ENCODE measurements around the gene TMED9.
"Not testable (repeated sequence)": the region's sequence is repeated elsewhere in the genome, so short reads cannot be mapped to it uniquely, and the experiment has no call there.

Gene TMED9

DNA sequence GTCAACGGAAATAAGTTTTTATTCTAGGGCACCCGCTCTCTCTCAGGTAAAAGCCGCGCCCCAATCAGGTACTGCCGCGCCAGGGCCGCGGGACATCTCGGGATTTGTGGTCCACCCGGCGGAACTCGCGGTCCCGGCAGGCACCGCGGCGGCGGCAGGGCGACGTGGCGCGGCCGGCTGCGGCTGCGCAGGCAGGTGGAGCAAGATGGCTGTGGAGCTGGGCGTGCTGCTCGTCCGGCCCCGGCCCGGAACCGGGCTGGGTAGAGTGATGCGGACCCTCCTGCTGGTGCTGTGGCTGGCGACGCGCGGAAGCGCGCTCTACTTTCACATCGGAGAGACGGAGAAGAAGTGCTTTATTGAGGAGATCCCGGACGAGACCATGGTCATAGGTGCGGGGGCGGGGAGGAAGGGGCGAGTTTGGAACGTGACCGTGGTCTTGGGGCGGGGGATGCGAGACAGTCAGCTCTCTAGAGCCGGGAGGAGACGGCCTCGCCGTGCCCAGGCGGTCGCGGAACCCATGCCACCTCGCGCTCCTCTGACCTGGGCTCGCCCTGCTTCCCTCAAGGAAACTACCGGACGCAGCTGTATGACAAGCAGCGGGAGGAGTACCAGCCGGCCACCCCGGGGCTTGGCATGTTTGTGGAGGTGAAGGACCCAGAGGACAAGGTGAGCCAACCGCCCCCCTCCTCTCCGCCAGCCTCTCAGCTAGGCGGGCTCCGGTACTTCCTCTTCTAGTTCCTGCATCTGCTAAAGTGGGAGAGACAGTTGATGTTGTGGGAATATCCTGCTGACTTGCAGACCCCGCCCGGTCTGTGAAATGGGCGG is at the start of gene TMED9:
Gene TMED9 (plus strand): TSS at position 194 of the 825 bp plus-strand sequence. CDS start 12 bp downstream, at position 206.
- peak; percentile 74 to 83 (median 76) for DNase-seq (ENCODE audit: low read depth in 3 of 3)

DNA sequence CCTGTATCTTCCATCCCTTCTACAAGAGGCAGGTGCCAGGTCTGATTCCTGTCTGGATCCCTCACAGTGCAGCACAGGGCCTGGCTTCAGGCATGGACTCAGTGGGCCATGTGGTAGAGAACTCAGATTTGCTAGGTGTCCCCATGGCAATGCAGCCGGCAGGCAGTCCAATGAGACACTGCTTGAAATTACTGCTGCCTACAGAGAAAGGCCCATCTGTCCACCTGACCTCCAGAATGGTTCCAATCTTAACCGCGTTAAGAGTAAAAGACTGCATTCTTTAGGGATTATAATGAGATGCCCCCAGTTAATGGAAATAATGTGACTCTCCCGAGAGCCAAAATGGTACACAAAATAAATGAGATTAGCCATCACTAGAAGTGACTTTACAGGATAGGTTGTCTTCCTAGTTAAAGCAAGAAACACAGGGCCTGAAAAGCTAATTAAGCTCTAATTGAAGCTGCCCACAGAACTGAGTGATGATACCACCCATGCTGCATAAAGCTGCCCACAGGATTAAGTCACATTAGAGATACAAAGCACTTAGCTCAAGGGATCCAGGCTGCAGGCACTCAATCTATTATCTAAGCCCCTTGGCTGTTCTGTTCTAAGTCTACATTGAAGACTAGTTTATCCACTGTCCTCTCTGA is 49.1 kb upstream of the TMED9 start:
- DNase-seq (ENCODE audit: low read depth in 3 of 3), result no peak

DNA sequence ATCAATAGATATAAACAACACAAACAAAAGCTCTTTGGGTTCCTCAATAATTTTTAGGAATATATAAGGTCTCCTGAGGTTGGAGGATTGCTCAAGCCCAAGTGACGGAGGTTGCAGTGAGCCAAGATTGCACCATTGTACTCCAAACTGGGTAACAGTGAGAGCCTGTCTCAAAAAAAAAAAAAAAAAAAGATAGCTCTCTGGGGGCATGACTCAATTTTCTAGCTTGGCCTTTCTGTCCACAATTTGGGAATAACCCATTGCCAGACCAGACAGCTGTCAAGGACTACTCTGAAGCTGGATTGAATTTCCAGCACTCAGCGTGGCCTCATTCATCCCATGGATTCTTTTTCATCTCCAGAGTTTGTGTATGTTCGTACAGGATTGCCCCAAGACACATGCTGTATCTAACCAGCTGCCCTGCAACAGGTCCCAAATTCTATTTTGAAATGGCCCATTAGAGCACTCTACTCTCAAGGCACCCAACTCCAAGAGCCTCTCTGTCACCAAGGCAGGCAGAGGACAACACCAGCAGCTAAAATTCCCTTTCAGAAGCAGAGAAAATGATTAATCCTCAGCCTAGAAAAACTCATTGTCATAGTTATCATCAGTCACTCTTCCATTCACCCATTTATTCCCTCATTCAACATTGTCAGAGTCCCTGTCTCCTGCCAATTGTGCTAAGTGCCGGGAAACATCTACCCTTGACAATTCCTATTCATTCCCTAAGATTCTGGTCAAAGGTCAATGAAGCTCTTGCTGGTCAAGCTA is 46.3 kb upstream of the TMED9 start:
- no peak for DNase-seq (ENCODE audit: low read depth in 3 of 3)

DNA sequence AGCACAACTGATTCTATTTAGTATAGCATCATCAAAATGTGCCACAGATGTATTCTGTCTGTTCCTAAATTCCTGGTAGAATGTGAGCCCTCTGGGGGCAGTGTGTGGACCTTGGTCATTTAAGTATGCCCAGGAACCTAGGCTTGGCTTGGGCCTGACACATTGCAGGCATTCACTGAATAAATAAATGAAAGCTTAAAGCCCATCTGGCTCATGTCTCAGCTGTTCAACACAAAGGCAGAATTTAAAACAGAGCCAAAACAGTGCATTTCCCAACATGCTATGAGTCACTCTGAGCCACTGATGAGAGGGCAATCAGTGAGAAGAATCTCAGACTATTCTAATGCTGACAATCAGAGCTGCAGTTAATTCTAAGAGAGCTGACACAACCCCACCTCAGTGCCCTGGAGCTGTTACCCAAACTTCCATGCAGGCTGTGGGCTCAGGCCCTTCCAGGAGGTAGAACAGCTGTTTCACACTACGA is 45.7 kb upstream of the TMED9 start:
- no peak for DNase-seq (ENCODE audit: low read depth in 3 of 3)

DNA sequence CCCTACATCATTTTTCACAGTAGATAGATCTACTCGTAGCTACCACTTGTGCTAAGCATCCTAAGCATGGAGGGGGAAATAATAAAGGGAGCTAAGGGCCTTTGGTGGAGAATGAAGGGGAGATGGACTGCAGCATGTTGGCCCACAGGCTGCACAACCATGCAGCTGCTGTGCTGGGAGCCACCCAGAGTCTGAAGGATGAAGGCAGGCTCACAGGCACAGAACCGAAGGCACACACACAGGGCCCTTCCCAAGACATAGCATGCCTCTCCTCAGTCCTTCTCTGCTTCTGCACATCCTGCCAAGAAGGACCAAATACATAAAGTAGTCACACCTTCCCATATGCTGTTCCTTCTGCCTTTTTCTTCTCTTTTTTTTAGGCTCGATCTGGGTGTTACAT is 44.3 kb upstream of the TMED9 start:
- DNase-seq (ENCODE audit: low read depth in 3 of 3), result no peak

DNA sequence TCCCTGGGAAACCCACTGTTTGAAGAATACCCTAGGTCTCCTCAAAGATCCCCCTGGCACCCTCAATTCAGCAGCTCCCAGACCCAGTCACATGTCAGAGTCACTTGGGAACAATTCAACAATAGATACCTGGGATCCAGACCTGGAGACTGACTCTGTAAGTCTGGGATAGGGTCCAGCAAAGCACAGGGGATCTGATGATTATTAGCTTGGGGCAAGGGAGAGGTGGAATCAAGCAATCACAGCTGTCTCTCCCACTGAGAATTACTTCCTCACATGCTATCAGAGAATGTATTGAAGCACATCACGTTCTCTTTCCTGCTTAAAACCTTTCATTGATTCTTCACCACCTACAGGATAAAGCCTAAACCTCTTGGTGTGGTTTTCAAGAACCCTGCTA is 43.5 kb upstream of the TMED9 start:
- DNase-seq (ENCODE audit: low read depth in 3 of 3), result no peak

DNA sequence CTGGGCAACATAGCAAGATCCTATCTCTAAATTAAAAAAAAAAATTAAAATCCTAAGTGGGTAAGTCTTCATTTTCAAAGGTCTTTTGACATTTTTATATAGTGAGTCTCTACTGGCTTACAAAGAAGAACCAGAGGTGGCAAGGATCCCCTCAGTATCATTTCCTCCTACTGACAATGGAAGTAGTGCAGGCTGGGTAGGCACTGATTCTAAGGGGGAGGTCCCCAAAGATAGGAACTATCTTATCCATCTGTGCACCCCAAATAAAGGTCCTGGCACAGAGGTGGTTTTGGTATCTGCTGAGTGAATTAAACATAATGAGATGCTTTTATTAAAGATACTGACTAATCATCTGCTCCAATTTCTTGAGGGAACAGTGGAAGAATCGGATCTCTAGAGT is 41.9 kb upstream of the TMED9 start:
- no peak for DNase-seq (ENCODE audit: low read depth in 3 of 3)

DNA sequence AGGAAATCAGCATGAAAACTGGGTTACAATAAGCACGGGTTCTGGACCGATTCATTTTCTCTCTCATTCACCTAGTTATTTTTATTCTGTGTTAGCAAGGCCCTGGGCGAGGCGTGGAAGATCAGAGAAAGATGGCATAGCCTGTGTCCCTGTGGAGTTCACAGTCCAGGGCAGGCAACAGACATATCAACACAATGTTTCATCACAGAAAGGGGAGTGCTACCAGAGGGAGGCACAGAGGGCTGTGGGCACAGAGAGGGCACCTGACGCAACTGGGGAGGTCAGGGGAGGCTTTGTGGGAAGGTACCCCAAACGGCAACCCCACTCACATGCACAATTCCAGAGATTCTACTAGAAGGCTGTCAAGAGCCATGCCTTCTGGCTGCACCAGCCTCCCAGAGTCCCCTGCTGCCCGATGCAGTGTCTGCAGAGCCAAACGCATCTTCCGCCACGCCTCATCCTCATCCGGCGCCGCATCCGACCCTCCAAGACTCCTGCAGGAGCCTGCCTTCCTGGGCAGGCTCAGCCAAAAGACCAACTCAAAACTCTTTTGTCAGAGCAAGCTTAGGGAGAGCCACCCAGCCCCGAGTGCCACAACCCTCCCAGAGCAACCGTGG is 39.1 kb upstream of the TMED9 start:
- DNase-seq (ENCODE audit: low read depth in 3 of 3), result no peak

DNA sequence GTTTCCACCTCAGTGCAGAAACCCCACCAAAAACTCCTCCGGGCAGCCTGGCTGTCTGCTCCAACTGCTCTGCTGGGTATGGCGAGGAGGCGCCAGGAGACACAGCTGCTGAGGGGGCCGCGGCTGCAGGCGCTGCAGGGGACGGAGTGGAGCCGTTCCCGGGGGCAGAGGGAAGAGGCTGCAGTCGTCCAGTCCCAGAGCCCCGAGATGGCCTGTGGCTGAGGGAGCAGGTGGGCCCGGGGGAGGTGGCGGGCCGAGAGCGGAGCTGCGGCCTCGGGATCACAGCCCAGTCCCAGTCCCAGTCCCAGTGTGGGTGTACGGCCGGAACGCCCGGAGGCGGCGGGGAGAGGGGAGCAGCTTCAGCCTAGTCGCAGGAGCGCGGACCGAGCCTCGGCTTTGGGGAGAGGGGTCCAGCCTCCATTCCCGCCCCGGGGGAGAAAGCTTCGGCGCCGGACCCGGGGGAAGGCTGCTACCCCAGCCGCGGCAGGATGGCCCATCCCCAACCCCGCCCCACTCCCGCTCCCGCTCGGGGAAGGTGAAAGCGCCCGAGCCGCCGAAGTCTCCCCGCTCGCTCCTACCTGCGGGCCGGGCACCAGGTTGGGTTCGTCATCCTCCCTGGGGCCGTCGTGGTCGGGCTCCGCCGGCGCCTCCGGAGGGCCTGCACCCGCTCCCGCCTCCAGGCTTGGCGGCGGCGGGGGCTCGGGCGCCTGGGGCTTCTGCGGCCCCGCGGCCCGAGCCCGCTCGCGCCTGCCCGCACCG is 38.2 kb upstream of the TMED9 start:
- DNase-seq (ENCODE audit: low read depth in 3 of 3), result peak in 2 of 3 experiments; percentile 8 to 24

DNA sequence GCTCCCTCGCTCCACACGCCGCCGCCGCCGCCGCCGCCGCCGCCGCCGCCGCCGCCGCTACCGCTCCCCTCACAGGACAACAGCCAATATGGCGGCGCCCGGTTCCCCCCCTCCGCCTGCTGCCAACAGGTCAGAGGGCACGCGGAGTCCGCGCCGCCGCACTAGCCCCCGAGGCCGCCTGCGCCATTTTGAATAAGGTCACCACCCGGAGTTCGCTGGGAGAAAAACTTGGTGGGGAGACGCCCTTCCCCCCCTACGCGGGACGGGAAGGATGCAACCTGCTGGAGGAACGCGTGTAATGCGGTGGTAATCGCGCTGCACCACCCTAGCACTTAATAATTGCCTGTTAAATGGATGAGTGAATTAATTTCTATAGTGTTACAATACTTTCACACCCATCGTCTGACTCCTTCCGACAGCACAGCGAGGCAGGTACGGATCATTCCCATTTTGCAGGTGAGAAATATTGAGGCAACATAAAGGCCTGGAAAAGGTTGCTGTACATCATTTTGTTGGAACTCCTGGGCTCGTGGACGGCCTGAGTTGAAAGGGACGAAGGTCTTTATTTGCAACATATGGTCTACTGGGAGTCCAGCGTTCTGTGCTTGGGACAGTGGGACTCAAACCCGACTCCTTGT is 37.4 kb upstream of the TMED9 start, which contains the start of gene FAM193B:
Gene FAM193B (minus strand): TSS at position 90 of the 638 bp plus-strand sequence. CDS start 105 bp downstream, outside the sequence.
- peak; percentile 90 to 93 (median 92) for DNase-seq (ENCODE audit: low read depth in 3 of 3)

DNA sequence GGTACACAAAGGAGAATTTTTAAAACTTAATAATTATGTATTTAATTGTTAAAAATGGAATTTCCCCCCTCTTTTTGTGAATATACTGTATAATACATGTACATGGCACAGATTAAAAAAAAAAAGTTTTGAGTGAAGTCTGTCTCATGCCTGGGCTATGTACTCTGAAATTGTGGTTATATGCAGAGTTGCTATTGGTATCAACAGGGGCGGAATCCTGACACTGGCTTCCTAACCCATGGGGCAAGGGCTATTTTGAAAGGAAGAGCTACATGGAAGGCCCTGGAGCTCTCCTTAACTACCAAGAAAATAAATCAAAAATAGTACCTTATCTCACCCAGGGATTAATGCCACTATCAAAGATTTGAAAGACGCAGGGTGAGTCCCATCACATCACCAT is 36.8 kb upstream of the TMED9 start:
- no peak for DNase-seq (ENCODE audit: low read depth in 3 of 3)

DNA sequence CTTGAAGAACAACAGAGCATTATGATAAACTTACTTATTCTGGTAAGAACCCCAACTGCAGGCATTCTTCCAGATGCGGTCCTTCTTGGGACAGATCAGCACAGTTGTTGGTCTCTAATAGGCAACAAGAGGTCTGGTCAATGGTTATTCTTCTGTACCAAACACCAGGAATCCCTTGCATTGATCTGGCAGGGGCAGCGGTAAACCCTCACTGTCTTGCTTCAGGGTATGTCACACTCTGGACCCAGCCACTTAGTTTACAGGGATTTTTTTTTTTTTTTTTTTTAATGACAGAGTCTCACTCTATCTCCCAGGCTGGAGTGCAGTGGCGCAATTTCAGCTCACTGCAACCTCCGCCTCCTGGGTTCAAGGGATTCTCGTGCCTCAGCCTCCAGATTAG is 36.3 kb upstream of the TMED9 start:
- DNase-seq (ENCODE audit: low read depth in 3 of 3), result no peak

DNA sequence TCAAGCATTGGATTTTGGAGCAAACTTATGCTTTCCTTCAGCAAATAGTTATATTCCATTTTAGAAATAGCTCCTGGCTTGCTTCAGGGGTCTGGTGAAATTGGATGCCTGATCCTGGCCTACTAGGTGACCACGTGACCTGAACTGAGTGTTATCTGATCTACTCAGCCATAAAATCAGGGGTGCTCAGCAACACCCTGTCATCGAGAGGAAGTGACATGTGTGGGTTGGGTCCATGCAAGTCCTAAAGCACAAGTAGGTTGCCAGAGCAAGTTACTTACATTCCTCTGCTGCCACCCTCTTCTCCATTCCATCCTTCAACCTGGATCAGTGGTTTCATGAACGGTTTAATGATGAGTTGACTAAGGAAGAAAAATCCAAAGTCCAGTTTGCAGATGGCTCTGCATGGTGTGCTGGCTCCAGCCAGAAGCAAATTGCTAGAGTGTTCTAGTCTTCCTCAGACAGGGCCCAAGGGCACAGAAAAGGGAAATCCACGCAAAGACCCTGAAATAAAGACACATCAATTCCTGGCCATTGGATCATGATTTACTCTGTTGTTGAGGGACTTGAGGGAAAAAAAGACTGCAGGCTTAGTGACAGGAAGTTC is 34.9 kb upstream of the TMED9 start:
- no peak for DNase-seq (ENCODE audit: low read depth in 3 of 3)

DNA sequence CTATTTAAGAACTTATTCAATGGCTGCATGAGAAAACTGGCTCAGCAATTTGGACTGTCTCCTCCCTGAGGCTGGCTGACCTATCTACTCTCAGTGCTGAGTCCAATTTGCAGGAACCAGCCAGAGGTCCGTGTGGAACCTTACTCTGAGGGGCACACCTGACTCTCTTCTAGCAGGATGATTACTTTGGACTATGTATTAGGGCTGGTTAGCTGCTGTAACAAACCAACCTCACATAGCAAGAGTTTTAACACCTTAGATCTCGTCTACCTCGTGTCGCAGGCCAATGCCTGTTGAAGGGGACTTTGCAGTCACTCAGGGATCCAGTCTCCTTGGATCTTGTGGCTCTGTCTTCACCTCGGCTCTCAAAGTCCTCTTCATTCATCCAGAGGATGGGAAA is 34.2 kb upstream of the TMED9 start:
- no peak for DNase-seq (ENCODE audit: low read depth in 3 of 3)

DNA sequence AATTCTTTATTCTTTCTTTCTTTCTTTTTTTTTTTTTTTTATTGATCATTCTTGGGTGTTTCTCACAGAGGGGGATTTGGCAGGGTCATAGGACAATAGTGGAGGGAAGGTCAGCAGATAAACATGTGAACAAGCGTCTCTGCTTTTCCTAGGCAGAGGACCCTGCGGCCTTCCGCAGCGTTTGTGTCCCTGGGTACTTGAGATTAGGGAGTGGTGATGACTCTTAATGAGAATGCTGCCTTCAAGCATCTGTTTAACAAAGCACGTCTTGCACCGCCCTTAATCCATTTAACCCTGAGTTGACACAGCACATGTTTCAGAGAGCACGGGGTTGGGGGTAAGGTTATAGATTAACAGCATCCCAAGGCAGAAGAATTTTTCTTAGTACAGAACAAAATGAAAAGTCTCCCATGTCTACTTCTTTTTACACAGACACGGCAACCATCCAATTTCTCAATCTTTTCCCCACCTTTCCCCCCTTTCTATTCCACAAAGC is 32.5 kb upstream of the TMED9 start:
- DNase-seq (ENCODE audit: low read depth in 3 of 3), result not testable (repeated sequence)

DNA sequence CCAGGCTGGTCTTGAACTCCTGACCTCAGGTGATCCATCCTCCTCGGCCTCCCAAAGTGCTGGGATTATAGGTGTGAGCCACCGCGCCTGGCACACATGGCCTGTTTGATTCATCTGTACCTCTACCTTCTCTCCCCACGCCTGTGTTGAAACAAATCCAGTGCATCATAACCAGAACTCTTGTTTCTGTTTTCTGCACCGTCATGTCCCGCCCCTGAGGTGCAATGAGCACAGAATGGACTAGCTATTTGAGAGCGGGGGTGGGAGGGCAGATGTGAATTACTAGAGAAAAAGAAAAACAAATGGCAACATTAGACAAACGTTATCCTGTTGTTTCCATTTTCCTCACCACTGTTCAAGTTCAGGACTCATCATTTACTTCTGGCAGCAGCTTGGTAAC is 27.0 kb upstream of the TMED9 start:
- DNase-seq (ENCODE audit: low read depth in 3 of 3), result no peak

DNA sequence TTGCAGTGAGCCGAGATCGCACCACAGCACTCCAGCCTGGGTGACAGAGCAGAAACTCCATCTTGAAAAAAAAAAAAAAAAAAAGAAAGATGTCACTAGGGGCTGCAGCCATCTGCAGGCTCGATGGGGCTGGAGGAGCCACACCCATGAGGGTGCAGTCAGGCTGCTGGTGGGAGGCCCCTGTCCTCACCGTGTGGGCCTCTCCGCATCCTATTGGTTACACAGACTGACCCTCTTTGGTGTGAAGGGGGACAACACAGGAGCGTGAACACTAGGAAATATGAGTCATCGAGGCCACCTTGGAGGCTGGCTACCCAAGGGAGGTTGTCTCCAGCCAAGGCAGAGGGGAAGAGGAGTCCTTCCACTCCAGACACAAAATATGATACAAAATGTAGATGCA is 23.7 kb upstream of the TMED9 start:
- no peak for DNase-seq (ENCODE audit: low read depth in 3 of 3)

DNA sequence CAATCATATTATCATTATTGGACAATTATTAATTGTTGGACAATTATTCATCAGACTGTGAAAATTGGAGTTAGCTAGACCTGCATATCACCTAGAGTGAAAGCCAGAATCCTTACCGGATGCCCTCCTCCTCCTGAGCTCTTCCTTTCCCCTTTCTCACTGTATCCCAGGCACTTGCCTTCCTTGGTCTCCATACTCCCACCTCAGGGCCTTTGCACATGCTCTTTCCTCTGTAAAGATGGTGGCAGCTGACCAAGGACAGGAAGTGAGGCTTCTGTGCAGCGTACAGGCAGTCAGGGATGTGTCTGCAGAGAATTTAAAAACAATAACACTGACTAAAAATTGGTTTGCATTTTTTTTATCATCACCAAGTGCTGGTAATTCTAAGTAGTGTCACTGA is 22.1 kb upstream of the TMED9 start:
- DNase-seq (ENCODE audit: low read depth in 3 of 3), result no peak

DNA sequence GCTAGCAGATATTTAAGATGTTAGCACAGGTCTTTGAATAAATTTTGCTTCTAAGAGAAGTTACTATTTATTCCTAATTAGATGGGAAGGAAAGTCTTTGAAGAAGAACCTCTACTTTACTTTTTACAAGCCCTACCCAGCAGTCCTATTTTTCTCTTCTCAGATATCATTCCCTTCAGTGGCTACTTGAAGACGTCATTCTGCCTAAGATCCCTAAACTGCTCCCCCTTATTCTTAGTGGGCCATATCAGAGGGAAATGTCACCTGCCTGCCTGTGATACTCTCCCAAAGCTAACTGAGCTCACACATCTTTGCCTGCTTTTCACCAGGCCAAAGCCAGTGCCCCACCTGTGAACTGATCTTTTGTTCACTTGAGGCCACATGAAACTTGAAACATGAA is 16.5 kb upstream of the TMED9 start:
- DNase-seq (ENCODE audit: low read depth in 3 of 3), result no peak

DNA sequence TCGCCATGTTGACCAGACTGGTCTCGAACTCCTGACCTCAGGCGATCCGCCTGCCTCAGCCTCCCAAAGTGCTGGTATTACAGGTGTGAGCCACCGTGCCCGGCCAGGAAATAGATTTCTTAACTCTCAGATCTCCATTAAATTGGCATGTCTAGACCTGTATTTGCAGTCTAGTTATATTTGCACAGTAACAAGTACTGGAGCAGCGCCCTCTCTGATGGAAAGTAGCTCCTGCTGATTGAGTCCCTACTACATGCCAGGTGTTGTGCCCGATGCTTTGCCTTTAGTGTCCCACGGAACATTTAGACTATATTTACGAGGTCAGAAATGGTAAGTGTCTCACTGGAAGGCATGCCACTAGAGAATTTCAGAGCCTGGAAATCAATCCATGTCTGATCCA is 15.8 kb upstream of the TMED9 start:
- DNase-seq (ENCODE audit: low read depth in 3 of 3), result no peak
